Caco-2 (cell line): ENCODE data around the gene PIGL. TPM values are rescaled to one million over a fixed set of nuclear protein-coding genes. Genes with fewer than 3 reads are reported as not detected.

Experiments
- BruUV-seq: library from RNA; stranded (reverse); fragments of 400-500 nt; replicated peaks from 2 replicates; lab custom pipeline; 2021; lab: Mats Ljungman, UMichigan
- CTCF ChIA-PET: fragments of 300-600 bp; sonication (Branson Sonifier 250); formaldehyde crosslinking; loops from one replicate; lab custom pipeline; 2022; ENCODE audit warnings: antibody characterized with exemption; lab: Charles Lee
- POLR2A ChIA-PET: fragments of 300-600 bp; sonication (Branson Sonifier 250); formaldehyde crosslinking; loops from one replicate; lab custom pipeline; 2022; ENCODE audit warnings: antibody characterized with exemption; lab: Charles Lee
- DNase-seq, 2 experiments: peaks; one replicate each; pipeline versions ENCODE4 v3.0.0 to v3.0.0-alpha.2; 2020 to 2022
- H3K27me3 ChIP-seq: replicated peaks from 2 replicates; pipeline ENCODE4 v1.6.0; 2011; ENCODE audit warnings: low read length; ENCODE audit not compliant: control insufficient read depth, insufficient read depth
- H3K36me3 ChIP-seq: 2 replicates; pipeline ENCODE4 v1.5.1; 2011; ENCODE audit warnings: low read length; ENCODE audit not compliant: control insufficient read depth, insufficient read depth
- H3K4me1 ChIP-seq: fragments of 250-450 bp; sonication (Bioruptor Pico); 2 replicates; pipeline ENCODE4 v1.5.1; 2020; ENCODE audit warnings: mild to moderate bottlenecking
- H3K4me3 ChIP-seq: 2 replicates; pipeline ENCODE4 v1.5.1; 2011; ENCODE audit warnings: low read depth, mild to moderate bottlenecking, control low read depth, low read length
- H3K9me3 ChIP-seq: fragments of 250-450 bp; sonication (Bioruptor Pico); 2 replicates; pipeline ENCODE4 v1.5.1; 2020; ENCODE audit warnings: mild to moderate bottlenecking, moderate library complexity
- H3K27ac Mint-ChIP-seq: one replicate; pipeline ENCODE4 v1.8.0; 2022; ENCODE audit warnings: mixed read lengths; ENCODE audit not compliant: unreplicated experiment
- H3K27me3 Mint-ChIP-seq: one replicate; pipeline ENCODE4 v1.8.0; 2022; ENCODE audit warnings: mixed read lengths; ENCODE audit not compliant: insufficient read depth, unreplicated experiment
- H3K36me3 Mint-ChIP-seq: one replicate; pipeline ENCODE4 v1.8.0; 2022; ENCODE audit warnings: mild to moderate bottlenecking, mixed read lengths; ENCODE audit not compliant: insufficient read depth, unreplicated experiment
- H3K4me1 Mint-ChIP-seq: one replicate; pipeline ENCODE4 v1.8.0; 2022; ENCODE audit warnings: low read depth, mixed read lengths; ENCODE audit not compliant: unreplicated experiment
- H3K4me3 Mint-ChIP-seq: one replicate; pipeline ENCODE4 v1.8.0; 2022; ENCODE audit warnings: mild to moderate bottlenecking, moderate library complexity, mixed read lengths; ENCODE audit not compliant: unreplicated experiment
- H3K9me3 Mint-ChIP-seq: one replicate; pipeline ENCODE4 v1.8.0; 2022; ENCODE audit warnings: mixed read lengths; ENCODE audit not compliant: unreplicated experiment
- CTCF ChIP-seq, 2 experiments: fragments of 200-600 bp in 1 of 2; IDR thresholded peaks; 1 replicate in 1 of 2; 2 replicates in 1 of 2; pipeline versions ENCODE4 v1.5.1 to v1.8.0; 2011 to 2022; ENCODE audit warnings: antibody characterized with exemption in 1 of 2, control low read depth in 1 of 2, inconsistent platforms in 1 of 2, low read depth in 1 of 2, low read length in 1 of 2, mild to moderate bottlenecking in 1 of 2, moderate library complexity in 1 of 2; ENCODE audit not compliant: insufficient read depth in 1 of 2, severe bottlenecking in 1 of 2, unreplicated experiment in 1 of 2
- intact Hi-C: fragments of 100-400 bp; cut with micrococcal nuclease; formaldehyde crosslinking; loops from one replicate; pipeline ENCODE4 v1.10.0; 2022; ENCODE audit not compliant: unreplicated experiment
- total RNA-seq: library from RNA; stranded (reverse); gene quantifications from 2 replicates; pipeline ENCODE4 v1.2.3, GENCODE V29; 2022

PIGL gene
- total RNA-seq, 1 experiment from 2014 or later = 21.1 TPM

GRCh38 chr17:16255481-16255921 lies 38.5 kb downstream of the PIGL start:
- no peak overlapping the region for H3K4me3 Mint-ChIP-seq
- BruUV-seq = no TSS peak
- intact Hi-C loops = no loop called here

GRCh38 chr17:16258901-16259300 lies 41.9 kb downstream of the PIGL start:
- no peaks in the 10 kb centered on the region for H3K9me3 Mint-ChIP-seq
- H3K4me3 Mint-ChIP-seq = no peak overlapping the region
- POLR2A ChIA-PET = no interaction called here
- no peak overlapping the region for H3K27ac Mint-ChIP-seq
- CTCF ChIA-PET = no interaction called here
- no peaks in the 10 kb centered on the region for H3K27me3 Mint-ChIP-seq
- Histone ChIP-seq H3K36me3 (no peaks in the 10 kb centered on the region), H3K27me3 (no peaks in the 10 kb centered on the region), H3K4me3 (no peak overlapping the region), H3K4me1 (no peaks in the 10 kb centered on the region), H3K9me3 (no peaks in the 10 kb centered on the region)
- TF ChIP-seq CTCF (IDR thresholded peaks at IDR 0.05; ENCODE audit: insufficient read depth in 1 of 2, low read depth in 1 of 2, low read length in 1 of 2, severe bottlenecking in 1 of 2, unreplicated experiment in 1 of 2) = no peak
- intact Hi-C loops = no loop called here
- no peak for DNase-seq
- H3K4me1 Mint-ChIP-seq = no peaks in the 10 kb centered on the region
- peaks cover 5% of the 10 kb centered on the region for H3K36me3 Mint-ChIP-seq
- BruUV-seq = no TSS peak

More at GRCh38 chr17:16255481-16255921, 38.5 kb downstream of the PIGL start:
- ChIA-PET POLR2A (no interaction called here), CTCF (interaction anchor here (0.5 kb wide), 1 partner anchor 26 kb away, joined by 3 read pairs; no protein-coding TSS in a partner anchor)
- H3K27ac Mint-ChIP-seq = no peak overlapping the region
- Histone ChIP-seq H3K9me3 (no peaks in the 10 kb centered on the region), H3K4me3 (no peak overlapping the region), H3K27me3 (no peaks in the 10 kb centered on the region), H3K36me3 (no peaks in the 10 kb centered on the region), H3K4me1 (no peaks in the 10 kb centered on the region)
- no peaks in the 10 kb centered on the region for H3K27me3 Mint-ChIP-seq
- no peak for DNase-seq
- no peaks in the 10 kb centered on the region for H3K9me3 Mint-ChIP-seq
- no peaks in the 10 kb centered on the region for H3K4me1 Mint-ChIP-seq
- TF ChIP-seq CTCF (IDR thresholded peaks at IDR 0.05; ENCODE audit: insufficient read depth in 1 of 2, low read depth in 1 of 2, low read length in 1 of 2, severe bottlenecking in 1 of 2, unreplicated experiment in 1 of 2) = no peak
- H3K36me3 Mint-ChIP-seq = peaks cover 10% of the 10 kb centered on the region

GRCh38 chr17:16259926-16260325 lies 42.9 kb downstream of the PIGL start:
- H3K36me3 ChIP-seq = no peaks in the 10 kb centered on the region
- H3K27me3 Mint-ChIP-seq = no peaks in the 10 kb centered on the region
- no peak for TF ChIP-seq CTCF (IDR thresholded peaks at IDR 0.05; ENCODE audit: insufficient read depth in 1 of 2, low read depth in 1 of 2, low read length in 1 of 2, severe bottlenecking in 1 of 2, unreplicated experiment in 1 of 2)
- no TSS peak for BruUV-seq
- H3K27ac Mint-ChIP-seq = no peak overlapping the region
- no peaks in the 10 kb centered on the region for H3K9me3 ChIP-seq
- ChIA-PET POLR2A (interaction anchor here (0.6 kb wide), 1 partner anchor 93 kb away, joined by 3 read pairs; no protein-coding TSS in a partner anchor), CTCF (no interaction called here)
- no peak overlapping the region for H3K4me3 ChIP-seq
- H3K4me3 Mint-ChIP-seq = no peak overlapping the region
- H3K4me1 Mint-ChIP-seq = no peaks in the 10 kb centered on the region
- H3K36me3 Mint-ChIP-seq = peaks cover 5% of the 10 kb centered on the region
- H3K4me1 ChIP-seq = no peaks in the 10 kb centered on the region
- H3K9me3 Mint-ChIP-seq = no peaks in the 10 kb centered on the region
- intact Hi-C loops = no loop called here
- H3K27me3 ChIP-seq = no peaks in the 10 kb centered on the region
- no peak for DNase-seq
